Esophagus (tissue), 2 donors: ENCODE measurements around the gene USP12. TPM values are rescaled to one million over a fixed set of nuclear protein-coding genes. Genes with fewer than 3 reads are reported as not detected.
A peak's percentile ranks its signal among the peaks of the same experiment; 100 is the strongest.

Source experiments
- H3K27ac ChIP-seq, 2 donors: one replicate each; pipeline ENCODE4 v1.5.1; 2013; ENCODE audit warnings: low read depth in 2 of 2, mild to moderate bottlenecking in 2 of 2, inconsistent platforms in 1 of 2, low read length in 1 of 2, moderate library complexity in 1 of 2
- H3K27me3 ChIP-seq, 2 donors: one replicate each; pipeline ENCODE4 v1.6.1; 2013; ENCODE audit warnings: low read length in 2 of 2, control low read depth in 1 of 2, mild to moderate bottlenecking in 1 of 2; ENCODE audit not compliant: insufficient read depth in 2 of 2, control insufficient read depth in 1 of 2
- H3K36me3 ChIP-seq, 2 donors: one replicate each; pipeline ENCODE4 v1.6.1; 2013; ENCODE audit warnings: low read length in 1 of 2; ENCODE audit not compliant: control insufficient read depth in 2 of 2, insufficient read depth in 2 of 2
- H3K4me1 ChIP-seq, 2 donors: one replicate each; pipeline ENCODE4 v1.6.1; 2013; ENCODE audit warnings: low read length in 1 of 2; ENCODE audit not compliant: control insufficient read depth in 2 of 2, insufficient read depth in 2 of 2
- H3K4me3 ChIP-seq, 2 donors: one replicate each; pipeline ENCODE4 v1.5.1; 2013; ENCODE audit warnings: low read length in 2 of 2, mild to moderate bottlenecking in 2 of 2, low read depth in 1 of 2, moderate library complexity in 1 of 2
- H3K9me3 ChIP-seq, 2 donors: one replicate each; pipeline ENCODE4 v1.6.1; 2013; ENCODE audit warnings: mild to moderate bottlenecking in 2 of 2, low read depth in 1 of 2, low read length in 1 of 2, moderate library complexity in 1 of 2; ENCODE audit not compliant: control insufficient read depth in 2 of 2, insufficient read depth in 1 of 2
- WGBS, 2 donors: extraction: QIAGEN DNeasy Blood & Tissue Kit; methylation state at CpG; one replicate each; pipeline ENCODE4 v1.1.7; 2013; 5-methylcytosine and 5-hydroxymethylcytosine counted together
- polyA plus RNA-seq, 2 donors: library from polyadenylated mRNA; stranded (reverse); fragments of 200-250 nt; gene quantifications; one replicate each; pipeline ENCODE4 v1.2.3, GENCODE V29; 2013
- donor health status: healthy with polysubstance abuse.
- donor health status: Bipolar disorder and iron deficiency.

Gene USP12
- polyA plus RNA-seq, 2 donors, result 3.5 to 6.0 TPM

GRCh38 chr13:27091451-27091850 lies 80.2 kb downstream of the USP12 start:
- H3K27me3 ChIP-seq, result no peaks in the 10 kb centered on the region
- H3K4me1 ChIP-seq, result no peaks in the 10 kb centered on the region
- H3K36me3 ChIP-seq, result no peaks in the 10 kb centered on the region
- no peak overlapping the region for H3K27ac ChIP-seq
- H3K4me3 ChIP-seq, result no peak overlapping the region
- 94 to 95% methylated on average over 4 of the region's 4 CpGs for WGBS, 2 donors
- no peaks in the 10 kb centered on the region for H3K9me3 ChIP-seq

- Histone ChIP-seq H3K27me3 (no peaks in the 10 kb centered on the region), H3K4me3 (no peak overlapping the region), H3K36me3 (no peaks in the 10 kb centered on the region), H3K9me3 (no peaks in the 10 kb centered on the region), H3K27ac (no peak overlapping the region), H3K4me1 (no peaks in the 10 kb centered on the region)
- WGBS, 2 donors, result 77 to 88% methylated on average over 3 of the region's 3 CpGs
Observed at GRCh38 chr13:27088619-27089018, 83.0 kb downstream of the USP12 start.

- no peaks in the 10 kb centered on the region for H3K4me1 ChIP-seq
- H3K27ac ChIP-seq, result no peak overlapping the region
- H3K4me3 ChIP-seq, result no peak overlapping the region
- H3K9me3 ChIP-seq, result no peaks in the 10 kb centered on the region
- no peaks in the 10 kb centered on the region for H3K36me3 ChIP-seq
- 70 to 80% methylated on average over 6 of the region's 6 CpGs for WGBS, 2 donors
- no peaks in the 10 kb centered on the region for H3K27me3 ChIP-seq
Observed at GRCh38 chr13:27086599-27087265, 84.9 kb downstream of the USP12 start.

GRCh38 chr13:27083183-27083582 lies 88.4 kb downstream of the USP12 start:
- WGBS, 2 donors, result 73 to 88% methylated on average over 4 of the region's 4 CpGs
- H3K27ac ChIP-seq, result no peak overlapping the region
- peaks cover 0 to 2% of the 10 kb centered on the region in 2 donors for H3K36me3 ChIP-seq
- H3K4me3 ChIP-seq, result no peak overlapping the region
- no peaks in the 10 kb centered on the region for H3K27me3 ChIP-seq
- no peaks in the 10 kb centered on the region for H3K9me3 ChIP-seq
- H3K4me1 ChIP-seq, result no peaks in the 10 kb centered on the region

- H3K9me3 ChIP-seq, result no peaks in the 10 kb centered on the region
- no peaks in the 10 kb centered on the region for H3K27me3 ChIP-seq
- no peaks in the 10 kb centered on the region for H3K4me1 ChIP-seq
- H3K4me3 ChIP-seq, result no peak overlapping the region
- H3K36me3 ChIP-seq, result peaks cover 0 to 2% of the 10 kb centered on the region in 2 donors
- WGBS, 2 donors, result 82 to 89% methylated on average over 4 of the region's 4 CpGs
- H3K27ac ChIP-seq, result no peak overlapping the region
Observed at GRCh38 chr13:27081893-27082679, 89.5 kb downstream of the USP12 start.

GRCh38 chr13:27080018-27080948 lies 91.3 kb downstream of the USP12 start:
- H3K27ac ChIP-seq, result peak overlapping the region in 1 of 2 donors; percentile 0
- 97 to 98% methylated on average over 6 of the region's 6 CpGs for WGBS, 2 donors
- no peaks in the 10 kb centered on the region for H3K4me1 ChIP-seq

GRCh38 chr13:27079421-27079958 lies 92.1 kb downstream of the USP12 start:
- no peaks in the 10 kb centered on the region for H3K27me3 ChIP-seq
- no peaks in the 10 kb centered on the region for H3K9me3 ChIP-seq
- H3K27ac ChIP-seq, result peak overlapping the region in 1 of 2 donors; percentile 31
- no peaks in the 10 kb centered on the region for H3K4me1 ChIP-seq
- H3K36me3 ChIP-seq, result peaks cover 0 to 2% of the 10 kb centered on the region in 2 donors
- no peak overlapping the region for H3K4me3 ChIP-seq
- WGBS, 2 donors, result 74 to 82% methylated on average over 3 of the region's 3 CpGs

More at GRCh38 chr13:27080018-27080948, 91.3 kb downstream of the USP12 start:
- Histone ChIP-seq H3K36me3 (peaks cover 0 to 2% of the 10 kb centered on the region in 2 donors), H3K27me3 (no peaks in the 10 kb centered on the region), H3K9me3 (no peaks in the 10 kb centered on the region), H3K4me3 (no peak overlapping the region)

GRCh38 chr13:27077451-27077850 lies 94.2 kb downstream of the USP12 start:
- no peak overlapping the region for H3K4me3 ChIP-seq
- H3K9me3 ChIP-seq, result no peaks in the 10 kb centered on the region
- H3K27ac ChIP-seq, result no peak overlapping the region
- H3K4me1 ChIP-seq, result peaks cover 0 to 2% of the 10 kb centered on the region in 2 donors
- 81 to 97% methylated on average over 1 of the region's 1 CpG for WGBS, 2 donors
- no peaks in the 10 kb centered on the region for H3K27me3 ChIP-seq
- H3K36me3 ChIP-seq, result peaks cover 2 to 6% of the 10 kb centered on the region in 2 donors

- Histone ChIP-seq H3K4me3 (no peak overlapping the region), H3K9me3 (no peaks in the 10 kb centered on the region), H3K4me1 (peaks cover 0 to 2% of the 10 kb centered on the region in 2 donors), H3K27me3 (no peaks in the 10 kb centered on the region), H3K27ac (no peak overlapping the region), H3K36me3 (peaks cover 2 to 7% of the 10 kb centered on the region in 2 donors)
Observed at GRCh38 chr13:27076421-27076820, 95.2 kb downstream of the USP12 start.
